ENCODE data around the gene SEBOX. TPM values are rescaled to one million over a fixed set of nuclear protein-coding genes. Genes with fewer than 3 reads are reported as not detected.

The SEBOX gene
- total and polyA plus RNA-seq, 2 of the 8 experiments (the other 6 are each of a cell fraction or from before 2014, with no cell fraction given) = not detected

DNA sequence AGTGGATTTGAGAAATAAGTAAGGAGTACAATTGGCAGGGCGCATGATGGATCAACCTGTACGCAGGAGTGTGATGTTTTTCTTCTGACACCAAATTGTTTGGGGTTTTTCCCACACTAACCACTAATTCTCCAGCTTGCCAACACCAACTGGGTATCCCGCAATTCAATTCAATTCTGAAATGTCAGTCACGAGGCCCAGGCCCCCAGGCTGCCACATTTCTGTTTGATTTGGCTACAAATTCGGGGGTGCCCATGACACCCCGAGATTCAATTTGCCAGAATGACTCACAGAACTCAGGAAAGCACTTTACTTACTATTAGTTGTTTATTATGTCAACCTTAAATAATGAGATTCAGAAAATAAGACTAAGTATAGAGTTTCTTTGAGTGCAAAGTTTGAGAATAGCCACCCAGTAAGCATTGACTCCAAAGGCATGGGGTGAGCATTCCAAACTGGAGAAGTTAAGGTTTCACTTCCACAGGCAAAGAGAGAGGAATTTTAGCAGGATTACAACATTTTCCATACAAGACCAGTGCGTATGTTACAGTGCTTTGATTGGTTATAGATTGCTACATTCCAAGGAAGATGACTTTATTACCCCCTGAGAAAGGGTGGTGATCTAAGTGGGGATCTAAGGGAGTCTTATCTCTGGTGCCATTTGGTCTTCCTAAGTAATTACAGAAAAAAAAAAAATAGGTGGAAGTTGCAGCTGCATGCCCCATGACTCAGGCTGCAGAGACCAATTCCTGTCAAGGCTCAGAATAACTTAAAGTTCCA is 29.5 kb upstream of the SEBOX start:
- H3K23ac ChIP-seq (ENCODE audit: insufficient read length) = no peak overlapping the region
- H2BK12ac ChIP-seq (ENCODE audit: low read depth, low read length) = no peak overlapping the region
- H2BK20ac ChIP-seq (ENCODE audit: low read length) = no peak overlapping the region
- H3K27ac ChIP-seq (ENCODE audit: low read depth, low read length) = no peak overlapping the region
- no peak overlapping the region for H2BK15ac ChIP-seq (ENCODE audit: low read length)
- no peak overlapping the region for H3K14ac ChIP-seq (ENCODE audit: insufficient read length)
- no peaks in the 10 kb centered on the region for H3K79me1 ChIP-seq (ENCODE audit: low read depth, low read length)
- no peak overlapping the region for H4K8ac ChIP-seq (ENCODE audit: extremely low read depth, insufficient read depth, low read length)
- H3K27me3 ChIP-seq (replicated peaks in 1 of 4; ENCODE audit: control insufficient read depth in 3 of 4, extremely low read depth in 1 of 4, insufficient read depth in 3 of 4, low read length in 3 of 4) = no peaks in the 10 kb centered on the region; a peak in 1 of 7 replicates
- H3K4ac ChIP-seq (replicated peaks; ENCODE audit: insufficient read length, low read depth, low read length) = no peak overlapping the region
- DNase-seq (ENCODE audit: low read depth in 1 of 2, low spot score in 2 of 2) = no peak
- no peak overlapping the region for H3K4me3 ChIP-seq (ENCODE audit: extremely low read depth in 1 of 4, insufficient read depth in 2 of 4, low read depth in 3 of 4, low read length in 4 of 4)
- ChIA-PET CTCF (ENCODE audit: partially characterized antibody) (interaction anchor here (0.6 to 2.8 kb wide), 7 partner anchors 10 to 221 kb away, joined by 3 to 11 read pairs (median 3); partner anchors contain the start of gene SLC46A1), POLR2A (ENCODE audit: partially characterized antibody) (interaction anchor here (1.6 kb wide), 1 partner anchor 12 kb away, joined by 5 read pairs; no protein-coding TSS in a partner anchor)
- H2AFZ ChIP-seq (ENCODE audit: low read length) = no peak overlapping the region
- H3K18ac ChIP-seq (ENCODE audit: extremely low read depth, low read length) = no peak overlapping the region
- no peaks in the 10 kb centered on the region for H3K36me3 ChIP-seq (ENCODE audit: control insufficient read depth in 2 of 4, insufficient read depth in 4 of 4, low read length in 3 of 4)
- no peak overlapping the region for H3K4me2 ChIP-seq (ENCODE audit: insufficient read depth in 1 of 2, low read depth in 2 of 2, low read length in 2 of 2)
- H2BK5ac ChIP-seq (ENCODE audit: low read depth, low read length) = no peak overlapping the region
- H3K9me3 ChIP-seq (ENCODE audit: insufficient read depth in 2 of 2, low read depth in 1 of 2, low read length in 1 of 2) = no peaks in the 10 kb centered on the region
- no peak overlapping the region for H2BK120ac ChIP-seq (replicated peaks; ENCODE audit: low read depth, low read length)
- no peak for FAIRE-seq
- no peaks in the 10 kb centered on the region for H4K20me1 ChIP-seq (replicated peaks in 1 of 2; ENCODE audit: control insufficient read depth in 1 of 2, insufficient read depth in 2 of 2, low read length in 2 of 2)
- H3K4me1 ChIP-seq (replicated peaks in 1 of 4; ENCODE audit: control insufficient read depth in 3 of 4, insufficient read depth in 4 of 4, low read length in 3 of 4) = no peaks in the 10 kb centered on the region; a peak in 1 of 7 replicates
- no peak overlapping the region for H4K91ac ChIP-seq (replicated peaks; ENCODE audit: insufficient read length, low read length)
- H3K23me2 ChIP-seq (ENCODE audit: low read depth, low read length) = no peaks in the 10 kb centered on the region
- no peak overlapping the region for H2AK5ac ChIP-seq (ENCODE audit: low read depth, low read length)
- no peak overlapping the region for H3K9ac ChIP-seq (replicated peaks in 1 of 4; ENCODE audit: extremely low read depth in 1 of 4, low read depth in 3 of 4, low read length in 3 of 4)
- H3K79me2 ChIP-seq (ENCODE audit: control insufficient read depth in 1 of 2, insufficient read depth in 2 of 2, low read length in 2 of 2) = no peaks in the 10 kb centered on the region
- TF ChIP-seq EZH2 (IDR thresholded peaks at IDR 0.05; ENCODE audit: low read depth, low read length, severe bottlenecking) = no peak
- H4K5ac ChIP-seq (ENCODE audit: insufficient read length, low read depth, low read length) = no peak overlapping the region
- 94% methylated on average over 7 of the region's 7 CpGs; no CpG with 5 or more reads in 1 of the 2 experiments for WGBS, 2 experiments (ENCODE audit: extremely low coverage in 1 of 2, insufficient coverage in 1 of 2, insufficient read length in 1 of 2, insufficient replicate concordance in 2 of 2, low coverage in 1 of 2, low lambda C conversion rate in 2 of 2, missing lambda C conversion rate in 1 of 2)
- H3K56ac ChIP-seq (replicated peaks; ENCODE audit: insufficient read length, low read depth, low read length) = no peak overlapping the region
